HT1080 (cell line): ENCODE measurements around the gene TTF2. TPM values are rescaled to one million over a fixed set of nuclear protein-coding genes. Genes with fewer than 3 reads are reported as not detected.
A peak's percentile ranks its signal among the peaks of the same experiment; 100 is the strongest.
"Not testable (repeated sequence)": the region's sequence is repeated elsewhere in the genome, so short reads cannot be mapped to it uniquely, and the experiment has no call there.

ENCODE experiments used
- DNase-seq: peaks from one replicate; pipeline ENCODE4 v3.0.0-alpha.2; 2015; ENCODE audit warnings: low read depth
- total RNA-seq: library from RNA; depleted of rRNA; stranded (reverse); fragments of >200 nt; shearing (Covaris generic); gene quantifications from 2 replicates; pipeline ENCODE4 v1.2.3, GENCODE V29; 2014

TTF2 gene
- total RNA-seq, 1 experiment from 2014 or later, result 24.0 TPM

- not testable (repeated sequence) for DNase-seq
Observed at GRCh38 chr1:117119144-117119543, 59.0 kb downstream of the TTF2 start.

- no peak for DNase-seq
Observed at GRCh38 chr1:117120774-117121588, 60.9 kb downstream of the TTF2 start.

- DNase-seq, result peak; percentile 97
Observed at GRCh38 chr1:117121589-117122329, 61.6 kb downstream of the TTF2 start, which contains the start of gene TRIM45. TRIM45 (minus strand) TSS chr1:117121749; CDS start chr1:117121201, 548 bp downstream.

- no peak for DNase-seq
Observed at GRCh38 chr1:117122330-117123025, 62.4 kb downstream of the TTF2 start.

GRCh38 chr1:117123274-117123673, 63.1 kb downstream of the TTF2 start:
- no peak for DNase-seq

- DNase-seq, result no peak
Observed at GRCh38 chr1:117124661-117125060, 64.5 kb downstream of the TTF2 start.

GRCh38 chr1:117127795-117128194, 67.7 kb downstream of the TTF2 start:
- no peak for DNase-seq

GRCh38 chr1:117128323-117129079, 68.4 kb downstream of the TTF2 start:
- peak; percentile 59 for DNase-seq

- DNase-seq, result no peak
Observed at GRCh38 chr1:117130526-117130925, 70.4 kb downstream of the TTF2 start.

GRCh38 chr1:117135329-117135728, 75.2 kb downstream of the TTF2 start:
- no peak for DNase-seq

GRCh38 chr1:117136749-117137148, 76.6 kb downstream of the TTF2 start:
- DNase-seq, result no peak

GRCh38 chr1:117137281-117137855, 77.2 kb downstream of the TTF2 start:
- DNase-seq, result no peak

- no peak for DNase-seq
Observed at GRCh38 chr1:117138106-117138505, 78.0 kb downstream of the TTF2 start.

- DNase-seq, result no peak
Observed at GRCh38 chr1:117138561-117138960, 78.4 kb downstream of the TTF2 start.

- DNase-seq, result no peak
Observed at GRCh38 chr1:117142200-117142599, 82.1 kb downstream of the TTF2 start.

- no peak for DNase-seq
Observed at GRCh38 chr1:117143172-117143571, 83.0 kb downstream of the TTF2 start.

GRCh38 chr1:117143871-117144270, 83.7 kb downstream of the TTF2 start:
- DNase-seq, result no peak

GRCh38 chr1:117146072-117146471, 85.9 kb downstream of the TTF2 start:
- DNase-seq, result no peak

- peak; percentile 91 for DNase-seq
Observed at GRCh38 chr1:117146575-117147340, 86.6 kb downstream of the TTF2 start.

- DNase-seq, result no peak
Observed at GRCh38 chr1:117147341-117147831, 87.3 kb downstream of the TTF2 start.
